GM19467 (cell line): ENCODE results near the gene MBD3L1.

Source experiments
- ATAC-seq: cut with Tn5 transposase; IDR thresholded peaks from one replicate; pipeline ENCODE4 v1.9.1; 2021; ENCODE audit warnings: mild to moderate bottlenecking, moderate library complexity; ENCODE audit not compliant: unreplicated experiment

Gene MBD3L1

DNA sequence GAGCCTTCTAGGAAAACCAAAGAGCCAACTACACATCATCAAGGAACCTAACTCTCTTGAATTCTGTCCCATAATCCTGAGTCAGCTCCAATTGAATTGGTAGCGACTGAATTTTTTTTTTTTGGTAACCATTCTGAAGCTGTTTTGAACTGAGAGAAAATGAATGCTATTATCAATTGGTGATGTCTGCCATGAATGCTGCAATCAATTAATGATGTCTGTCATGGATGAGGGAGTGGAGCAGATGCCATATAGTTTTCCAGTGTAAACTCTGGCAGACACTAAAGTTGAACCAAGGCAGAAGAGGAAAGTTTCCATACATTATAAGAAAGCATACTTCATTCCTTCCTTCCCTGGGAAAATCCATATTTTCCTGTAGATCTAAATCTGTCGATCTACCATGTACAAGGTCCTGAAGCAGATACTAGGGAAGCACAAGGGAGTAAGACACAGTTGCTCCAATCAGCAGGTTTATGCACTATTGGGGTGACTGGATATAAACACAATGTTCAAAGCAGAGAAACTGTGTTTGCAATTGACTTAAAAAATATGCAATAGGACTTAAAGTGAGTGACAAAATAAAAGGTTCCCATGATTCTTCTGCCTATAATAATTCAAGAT lies 48.8 kb downstream of the MBD3L1 start:
- no peak for ATAC-seq

DNA sequence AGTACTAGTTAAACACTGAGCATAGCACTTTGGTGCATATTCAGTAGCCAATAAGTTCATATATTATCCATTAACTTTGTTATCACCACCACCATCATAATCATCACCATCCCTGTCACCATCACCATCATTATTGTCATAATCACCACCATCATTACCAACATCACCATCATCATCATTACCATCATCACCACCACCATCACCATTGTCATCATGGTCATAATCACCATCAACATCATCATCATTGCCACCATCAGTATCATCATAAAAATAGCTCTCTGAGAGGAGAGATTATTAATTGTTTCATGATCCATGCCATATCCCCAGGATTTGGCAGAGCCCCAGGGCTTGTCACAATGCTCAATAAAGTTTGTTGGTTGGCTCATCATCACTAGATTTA lies 49.3 kb downstream of the MBD3L1 start:
- no peak for ATAC-seq

DNA sequence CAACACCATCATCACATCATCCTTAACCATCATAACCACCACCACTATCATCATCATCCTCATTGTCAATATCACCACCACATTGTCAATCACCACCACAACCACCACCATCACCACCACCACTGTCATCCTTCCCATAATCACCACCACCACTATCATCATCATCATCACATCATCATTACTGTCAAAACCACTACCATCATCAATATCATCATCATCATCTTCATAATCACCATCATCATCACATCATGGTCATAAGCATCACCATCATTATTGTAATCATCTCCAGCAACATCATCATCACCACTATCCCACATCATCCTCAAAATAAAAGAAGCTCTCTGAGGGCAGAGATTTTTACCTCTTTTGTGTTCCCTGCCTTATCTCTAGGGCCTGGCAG lies 52.2 kb downstream of the MBD3L1 start:
- ATAC-seq, result no peak

DNA sequence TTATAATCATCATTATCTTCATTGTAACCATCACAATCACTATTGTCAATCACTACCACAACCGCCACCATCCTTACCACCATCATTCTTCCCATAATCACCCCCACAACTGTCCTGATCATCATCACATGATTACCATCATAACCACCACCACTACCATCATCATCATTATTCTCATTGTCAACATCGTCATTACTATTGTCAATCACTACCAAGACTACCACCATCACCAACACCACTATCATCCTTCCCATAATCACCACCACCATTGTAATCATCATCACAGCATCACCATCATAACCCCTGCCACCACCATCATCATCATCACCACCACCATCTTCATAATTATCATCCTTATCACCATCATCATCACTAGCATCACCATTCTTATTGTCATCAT lies 55.2 kb downstream of the MBD3L1 start:
- no peak for ATAC-seq

DNA sequence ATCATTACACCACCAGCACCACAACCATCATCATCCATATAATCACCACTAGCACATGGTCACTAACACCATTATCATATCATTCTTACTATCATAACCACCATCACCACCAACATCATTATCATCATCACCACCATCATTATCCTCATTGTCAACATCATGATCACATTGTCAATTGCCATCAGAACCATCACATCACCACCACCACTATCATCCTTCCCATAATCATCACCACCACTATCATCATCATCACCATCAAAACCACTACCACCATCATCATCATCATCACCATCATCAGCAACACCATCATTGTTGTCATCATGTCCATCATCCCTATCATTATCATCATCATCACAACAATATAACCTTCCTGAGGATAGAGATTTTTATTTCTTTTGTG lies 58.1 kb downstream of the MBD3L1 start:
- ATAC-seq, result no peak
